Measurements from ENCODE around the gene NGDN.

NGDN gene

GRCh38 chr14:23464700-23465099 is 4.8 kb upstream of the NGDN start (continued):
- TF ChIP-seq PRDM2 (tag by site-specific recombination; IDR thresholded peaks at IDR 0.05; ENCODE audit: borderline replicate concordance): no peak
- no peak for TF ChIP-seq CTCF (tag by site-specific recombination; IDR thresholded peaks at IDR 0.05)
- no peak for TF ChIP-seq ZNF596 (tag by site-specific recombination; IDR thresholded peaks at IDR 0.05)
- no peak for TF ChIP-seq ZNF362 (tag by site-specific recombination; IDR thresholded peaks at IDR 0.05)
- no peak for TF ChIP-seq ZNF280D (tag by site-specific recombination; IDR thresholded peaks at IDR 0.05)
- TF ChIP-seq MEIS1 (CRISPR knock-in tag; IDR thresholded peaks at IDR 0.05; ENCODE audit: borderline replicate concordance): no peak
- TF ChIP-seq ZFP3 (tag by site-specific recombination; IDR thresholded peaks at IDR 0.05; ENCODE audit: low read depth): no peak
- no peak for TF ChIP-seq ZNF791 (tag by site-specific recombination; IDR thresholded peaks at IDR 0.05)

GRCh38 chr14:23465261-23465660 is 4.2 kb upstream of the NGDN start:
- TF ChIP-seq ZNF202 (tag by site-specific recombination; IDR thresholded peaks at IDR 0.05; ENCODE audit: borderline replicate concordance) (no peak), ZBTB6 (tag by site-specific recombination; IDR thresholded peaks at IDR 0.05) (no peak), ATF2 (tag by site-specific recombination; IDR thresholded peaks at IDR 0.05; ENCODE audit: low read depth) (no peak), ZNF341 (tag by site-specific recombination; IDR thresholded peaks at IDR 0.05; ENCODE audit: low read depth) (no peak), SP3 (tag by site-specific recombination; IDR thresholded peaks at IDR 0.05) (no peak), ZNF629 (tag by site-specific recombination; IDR thresholded peaks at IDR 0.05) (no peak), ZNF530 (tag by site-specific recombination; IDR thresholded peaks at IDR 0.05; ENCODE audit: low read depth) (no peak), KLF17 (tag by site-specific recombination; IDR thresholded peaks at IDR 0.05) (no peak), ZBTB20 (tag by site-specific recombination; IDR thresholded peaks at IDR 0.05) (no peak), INSM2 (tag by site-specific recombination; IDR thresholded peaks at IDR 0.05) (no peak), ZNF548 (tag by site-specific recombination; IDR thresholded peaks at IDR 0.05) (no peak)
- CTCF ChIA-PET: interaction anchor here (0.5 kb wide), 1 partner anchor 175 kb away, joined by 3 read pairs; no protein-coding TSS in a partner anchor
- Histone ChIP-seq H3K9me3 (ENCODE audit: control insufficient read depth, insufficient read depth, low read depth, low read length) (no peaks in the 10 kb centered on the region), H3K36me3 (ENCODE audit: control insufficient read depth in 2 of 2, insufficient read depth in 1 of 2, low read length in 2 of 2) (no peaks in the 10 kb centered on the region), H3K27ac (ENCODE audit: extremely low read depth, low read depth, low read length) (no peak overlapping the region), H3K4me1 (ENCODE audit: control insufficient read depth, insufficient read depth, low read length) (peaks cover 2% of the 10 kb centered on the region; the same call in 1 of the 2 replicates), H3K4me3 (ENCODE audit: low read depth, low read length) (no peak overlapping the region)
- POLR2A ChIA-PET: interaction anchor here (0.6 kb wide), 1 partner anchor 180 kb away, joined by 8 read pairs; no protein-coding TSS in a partner anchor
